GM19455 (cell line): Measurements from ENCODE around the gene POMT2.

Source experiments
- ATAC-seq: cut with Tn5 transposase; IDR thresholded peaks from one replicate; pipeline ENCODE4 v1.9.1; 2021; ENCODE audit not compliant: unreplicated experiment

POMT2 gene

GRCh38 chr14:77268989-77269600, 51.6 kb downstream of the POMT2 start:
- ATAC-seq = no peak

- no peak for ATAC-seq
Measured at GRCh38 chr14:77267937-77268699, 52.6 kb downstream of the POMT2 start.

GRCh38 chr14:77266336-77266735, 54.3 kb downstream of the POMT2 start:
- no peak for ATAC-seq

GRCh38 chr14:77265561-77266335, 54.9 kb downstream of the POMT2 start:
- ATAC-seq = no peak

GRCh38 chr14:77265187-77265515, 55.5 kb downstream of the POMT2 start:
- no peak for ATAC-seq

- no peak for ATAC-seq
Measured at GRCh38 chr14:77264466-77265186, 56.1 kb downstream of the POMT2 start.

- ATAC-seq = no peak
Measured at GRCh38 chr14:77260631-77261030, 60.1 kb downstream of the POMT2 start.

- no peak for ATAC-seq
Measured at GRCh38 chr14:77260199-77260598, 60.5 kb downstream of the POMT2 start.

- ATAC-seq = no peak
Measured at GRCh38 chr14:77259025-77259715, 61.5 kb downstream of the POMT2 start.

GRCh38 chr14:77258566-77258965, 62.1 kb downstream of the POMT2 start:
- no peak for ATAC-seq

- ATAC-seq = no peak
Measured at GRCh38 chr14:77257700-77258099, 63.0 kb downstream of the POMT2 start.

GRCh38 chr14:77256694-77257093, 64.0 kb downstream of the POMT2 start:
- no peak for ATAC-seq

- no peak for ATAC-seq
Measured at GRCh38 chr14:77253333-77254190, 67.1 kb downstream of the POMT2 start.

GRCh38 chr14:77251870-77252269, 68.8 kb downstream of the POMT2 start:
- ATAC-seq = no peak

- no peak for ATAC-seq
Measured at GRCh38 chr14:77250927-77251326, 69.8 kb downstream of the POMT2 start.

GRCh38 chr14:77249286-77249685, 71.4 kb downstream of the POMT2 start:
- ATAC-seq = no peak

GRCh38 chr14:77248666-77249065, 72.0 kb downstream of the POMT2 start:
- ATAC-seq = no peak

GRCh38 chr14:77246784-77247183, 73.9 kb downstream of the POMT2 start:
- ATAC-seq = no peak

GRCh38 chr14:77245820-77246219, 74.9 kb downstream of the POMT2 start:
- no peak for ATAC-seq

- ATAC-seq = no peak
Measured at GRCh38 chr14:77243853-77244252, 76.8 kb downstream of the POMT2 start.
